PC-3 (cell line): ENCODE measurements around the gene WEE1. TPM values are rescaled to one million over a fixed set of nuclear protein-coding genes. Genes with fewer than 3 reads are reported as not detected.

ENCODE experiments used
- ATAC-seq: fragments of 200-7000 bp; cut with Tn5 transposase; 2 replicates; pipeline ENCODE4 v1.9.1; 2020; ENCODE audit warnings: mild to moderate bottlenecking, moderate library complexity
- BruUV-seq: library from RNA; stranded (reverse); fragments of 400-500 nt; replicated peaks from 2 replicates; lab custom pipeline; 2021; lab: Mats Ljungman, UMichigan
- CTCF ChIA-PET: fragments of 300-600 bp; sonication (Branson Sonifier 250); formaldehyde crosslinking; loops from one replicate; lab custom pipeline; 2022; ENCODE audit warnings: antibody characterized with exemption; lab: Charles Lee
- POLR2A ChIA-PET: fragments of 300-600 bp; sonication (Branson Sonifier 250); formaldehyde crosslinking; loops from one replicate; lab custom pipeline; 2022; ENCODE audit warnings: antibody characterized with exemption; ENCODE audit not compliant: unreplicated experiment; lab: Charles Lee
- DNase-seq: peaks from one replicate; pipeline ENCODE4 v3.0.0-alpha.2; 2015
- H2AFZ ChIP-seq: fragments of 300-600 bp; sonication (generic); 2 replicates; pipeline ENCODE4 v1.6.0; 2016; ENCODE audit warnings: antibody characterized with exemption, low read length
- H3F3A ChIP-seq: fragments of 300-600 bp; sonication (generic); one replicate; pipeline ENCODE4 v1.6.0; 2017; ENCODE audit warnings: antibody characterized with exemption, low read length, control low read depth, mild to moderate bottlenecking; ENCODE audit not compliant: unreplicated experiment
- H3K27ac ChIP-seq: fragments of 300-600 bp; sonication (generic); 2 replicates; pipeline ENCODE4 v1.5.1; 2016; ENCODE audit warnings: mild to moderate bottlenecking, low read length
- H3K27me3 ChIP-seq: fragments of 300-600 bp; sonication (generic); 2 replicates; pipeline ENCODE4 v1.6.1; 2016; ENCODE audit warnings: low read length, mixed read lengths
- H3K36me3 ChIP-seq: fragments of 300-600 bp; sonication (generic); 2 replicates; pipeline ENCODE4 v1.6.1; 2016; ENCODE audit warnings: low read depth, mixed run types, low read length, mixed read lengths
- H3K4me1 ChIP-seq: fragments of 300-600 bp; sonication (generic); 2 replicates; pipeline ENCODE4 v1.5.1; 2016; ENCODE audit warnings: low read length; ENCODE audit not compliant: insufficient read depth
- H3K4me2 ChIP-seq: fragments of 300-600 bp; sonication (generic); 2 replicates; pipeline ENCODE4 v1.6.0; 2016; ENCODE audit warnings: low read length
- H3K4me3 ChIP-seq: fragments of 300-600 bp; sonication (generic); 2 replicates; pipeline ENCODE4 v1.5.1; 2016; ENCODE audit warnings: mild to moderate bottlenecking, low read length, mixed read lengths
- H3K79me2 ChIP-seq: fragments of 300-600 bp; sonication (generic); 2 replicates; pipeline ENCODE4 v1.6.1; 2017; ENCODE audit warnings: low read length, mixed read lengths
- H3K9ac ChIP-seq: fragments of 300-600 bp; sonication (generic); 2 replicates; pipeline ENCODE4 v1.6.0; 2016; ENCODE audit warnings: mild to moderate bottlenecking, low read length
- H3K9me2 ChIP-seq: fragments of 300-600 bp; sonication (generic); replicated peaks from 2 replicates; pipeline ENCODE4 v1.6.1; 2016; ENCODE audit warnings: mixed run types, low read length, mixed read lengths
- H3K9me3 ChIP-seq: fragments of 300-600 bp; sonication (generic); 2 replicates; pipeline ENCODE4 v1.6.1; 2016; ENCODE audit warnings: low read length, mixed read lengths
- H4K20me1 ChIP-seq: fragments of 300-600 bp; sonication (generic); 2 replicates; pipeline ENCODE4 v1.6.1; 2016; ENCODE audit warnings: low read length, mixed read lengths
- CTCF ChIP-seq: fragments of 300-600 bp; sonication (generic); conservative IDR thresholded peaks from 2 replicates; pipeline ENCODE4 v1.5.1; 2017; ENCODE audit warnings: antibody characterized with exemption, low read depth, mild to moderate bottlenecking, low read length
- EZH2 ChIP-seq: fragments of 300-600 bp; sonication (generic); IDR thresholded peaks from one replicate; pipeline ENCODE4 v1.6.1; 2017; ENCODE audit warnings: antibody characterized with exemption, mild to moderate bottlenecking, low read length; ENCODE audit not compliant: unreplicated experiment
- EZH2phosphoT487 ChIP-seq: fragments of 300-600 bp; sonication (generic); IDR thresholded peaks from 2 replicates; pipeline ENCODE4 v1.6.1; 2018; ENCODE audit warnings: mild to moderate bottlenecking, antibody characterized with exemption, low read length, borderline replicate concordance
- intact Hi-C: fragments of 100-400 bp; cut with micrococcal nuclease; formaldehyde crosslinking; loops from 2 replicates; pipeline ENCODE4 v1.9.0; 2023
- total RNA-seq: library from RNA; depleted of rRNA; stranded (reverse); fragments of >200 nt; gene quantifications from 2 replicates; pipeline ENCODE4 v1.2.3, GENCODE V29; 2014

WEE1 gene
- total RNA-seq, 1 experiment from 2014 or later: 46.9 TPM

GRCh38 chr11:9573775-9574621 lies 528 bp downstream of the WEE1 start:
- DNase-seq: no peak

GRCh38 chr11:9574622-9575259 lies 1.3 kb downstream of the WEE1 start:
- TF ChIP-seq CTCF (no peak), EZH2 (no peak), EZH2phosphoT487 (no peak)
- no peaks in the 10 kb centered on the region for H3K9me2 ChIP-seq
- H3K27ac ChIP-seq: peak overlapping the region; percentile 90
- H4K20me1 ChIP-seq: peaks cover 44% of the 10 kb centered on the region
- H2AFZ ChIP-seq: no peak overlapping the region
- H3K27me3 ChIP-seq: no peaks in the 10 kb centered on the region
- H3K9ac ChIP-seq: peak overlapping the region; percentile 98
- BruUV-seq: TSS peak; percentile 78
- DNase-seq: no peak
- peaks cover 58% of the 10 kb centered on the region for H3K79me2 ChIP-seq
- ChIA-PET CTCF (interaction anchor here (1.1 kb wide), 1 partner anchor 38 kb away, joined by 3 read pairs; no protein-coding TSS in a partner anchor), POLR2A (interaction anchor here (0.6 kb wide), 1 partner anchor 127 kb away, joined by 5 read pairs; no protein-coding TSS in a partner anchor)
- H3K9me3 ChIP-seq: no peaks in the 10 kb centered on the region
- peak; percentile 3; the same call in 1 of the 2 replicates for ATAC-seq
- no peaks in the 10 kb centered on the region for H3F3A ChIP-seq
- H3K36me3 ChIP-seq: peaks cover 39% of the 10 kb centered on the region
- H3K4me1 ChIP-seq: peaks cover 35% of the 10 kb centered on the region
- H3K4me2 ChIP-seq: peak overlapping the region; percentile 97
- peak overlapping the region; percentile 84 for H3K4me3 ChIP-seq
- intact Hi-C loops: loop anchor here (1.0 to 10.0 kb wide), 2 partner anchors 39 to 890 kb away; partner anchors contain the start of genes RPL27A and TRIM66

More at GRCh38 chr11:9573775-9574621, 528 bp downstream of the WEE1 start:
- Histone ChIP-seq H3K4me3 (peak overlapping the region; percentile 84), H3K9ac (peak overlapping the region; percentile 98), H3K27me3 (no peaks in the 10 kb centered on the region), H4K20me1 (peaks cover 40% of the 10 kb centered on the region), H3K4me2 (peak overlapping the region; percentile 97), H3F3A (no peaks in the 10 kb centered on the region), H3K9me3 (no peaks in the 10 kb centered on the region), H2AFZ (no peak overlapping the region), H3K79me2 (peaks cover 51% of the 10 kb centered on the region), H3K36me3 (peaks cover 32% of the 10 kb centered on the region), H3K4me1 (peaks cover 43% of the 10 kb centered on the region), H3K27ac (peak overlapping the region; percentile 90), H3K9me2 (no peaks in the 10 kb centered on the region)
- no peak for TF ChIP-seq CTCF
- TF ChIP-seq EZH2: no peak
- no peak for TF ChIP-seq EZH2phosphoT487
- POLR2A ChIA-PET: interaction anchor here (0.6 to 1.6 kb wide), 10 partner anchors 17 to 478 kb away, joined by 3 to 14 read pairs (median 4); partner anchors contain the start of gene ZNF143
- CTCF ChIA-PET: interaction anchor here (0.6 to 1.2 kb wide), 3 partner anchors 10 to 68 kb away, joined by 3 to 5 read pairs (median 3); no protein-coding TSS in a partner anchor
- no TSS peak for BruUV-seq
- intact Hi-C loops: loop anchor here (10.0 kb wide), 1 partner anchor 889 kb away; the partner anchor contains the start of genes RPL27A and TRIM66
- ATAC-seq: peak; percentile 10; the same call in 1 of the 2 replicates
